PC-3 (cell line): ENCODE results near the gene NUB1.

Experiments used
- EZH2phosphoT487 ChIP-seq: fragments of 300-600 bp; sonication (generic); IDR thresholded peaks from 2 replicates; pipeline ENCODE4 v1.6.1; 2018; ENCODE audit warnings: mild to moderate bottlenecking, antibody characterized with exemption, low read length, borderline replicate concordance
- TF ChIP-seq, protein P1 (sequence below): fragments of 300-600 bp; sonication (generic); conservative IDR thresholded peaks from 2 replicates; pipeline ENCODE4 v1.5.1; 2017; ENCODE audit warnings: antibody characterized with exemption, low read depth, mild to moderate bottlenecking, low read length

DNA sequence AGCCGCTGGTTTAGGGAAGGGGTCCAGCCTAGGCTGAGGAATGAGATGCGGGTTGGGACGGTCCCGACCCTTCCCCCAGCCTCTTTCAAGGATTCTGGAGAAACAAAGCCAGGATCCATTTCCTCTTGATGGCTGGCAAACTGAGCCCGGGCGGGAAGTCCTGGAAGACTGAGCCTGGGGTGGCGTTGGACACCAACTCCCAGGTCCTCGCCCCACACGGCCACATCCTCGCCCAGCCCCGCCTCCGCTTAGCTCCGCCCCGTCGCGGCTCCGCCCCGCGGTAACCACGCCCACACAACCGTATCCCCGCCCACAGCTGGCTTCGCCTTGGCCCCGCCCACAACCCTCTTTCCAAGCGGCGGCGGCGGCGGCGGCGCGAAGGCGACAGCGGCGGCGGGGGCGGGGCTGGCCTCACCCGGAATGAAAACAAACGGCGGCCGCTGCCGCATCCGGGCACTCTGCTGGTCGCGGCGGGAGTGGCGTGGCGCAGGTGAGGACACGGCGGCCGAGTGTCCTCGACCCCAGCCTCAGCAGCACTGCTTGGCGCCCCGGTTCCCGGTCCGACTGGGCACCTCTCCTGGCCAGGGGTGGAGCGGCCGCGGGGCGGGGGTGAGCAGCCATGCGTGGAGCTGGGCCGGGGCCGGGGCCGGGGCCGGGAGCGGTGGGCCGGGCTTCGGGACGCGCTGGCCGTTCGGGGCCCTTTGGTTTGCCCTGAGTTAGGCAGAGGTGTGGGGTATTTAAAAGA lies at the start of gene NUB1:
- TF ChIP-seq, protein P1, sequence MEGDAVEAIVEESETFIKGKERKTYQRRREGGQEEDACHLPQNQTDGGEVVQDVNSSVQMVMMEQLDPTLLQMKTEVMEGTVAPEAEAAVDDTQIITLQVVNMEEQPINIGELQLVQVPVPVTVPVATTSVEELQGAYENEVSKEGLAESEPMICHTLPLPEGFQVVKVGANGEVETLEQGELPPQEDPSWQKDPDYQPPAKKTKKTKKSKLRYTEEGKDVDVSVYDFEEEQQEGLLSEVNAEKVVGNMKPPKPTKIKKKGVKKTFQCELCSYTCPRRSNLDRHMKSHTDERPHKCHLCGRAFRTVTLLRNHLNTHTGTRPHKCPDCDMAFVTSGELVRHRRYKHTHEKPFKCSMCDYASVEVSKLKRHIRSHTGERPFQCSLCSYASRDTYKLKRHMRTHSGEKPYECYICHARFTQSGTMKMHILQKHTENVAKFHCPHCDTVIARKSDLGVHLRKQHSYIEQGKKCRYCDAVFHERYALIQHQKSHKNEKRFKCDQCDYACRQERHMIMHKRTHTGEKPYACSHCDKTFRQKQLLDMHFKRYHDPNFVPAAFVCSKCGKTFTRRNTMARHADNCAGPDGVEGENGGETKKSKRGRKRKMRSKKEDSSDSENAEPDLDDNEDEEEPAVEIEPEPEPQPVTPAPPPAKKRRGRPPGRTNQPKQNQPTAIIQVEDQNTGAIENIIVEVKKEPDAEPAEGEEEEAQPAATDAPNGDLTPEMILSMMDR = no peak
- TF ChIP-seq EZH2phosphoT487 = no peak
